A549 (cell line): ENCODE measurements around the gene ADPRHL1. TPM values are rescaled to one million over a fixed set of nuclear protein-coding genes. Genes with fewer than 3 reads are reported as not detected.

Experiments used
- ATAC-seq, 2 experiments: fragments of 200-7000 bp in 1 of 2; fragments of >200 bp in 1 of 2; cut with Nextera tagmentation in 1 of 2; cut with Tn5 transposase in 1 of 2; 3 replicates each; pipeline versions ENCODE4 v1.8.0 to v1.9.1; 2018 to 2020; ENCODE audit warnings: mild to moderate bottlenecking in 1 of 2, moderate library complexity in 1 of 2
- CTCF ChIA-PET: fragments of 300-600 bp; sonication (Branson Sonifier 250); formaldehyde crosslinking; extraction: SDS; loops from one replicate; lab custom pipeline; 2021; ENCODE audit warnings: antibody characterized with exemption, inconsistent platforms; lab: Yijun Ruan, JAX
- POLR2A ChIA-PET: fragments of 350-600 bp; formaldehyde crosslinking; extraction: SDS; loops from one replicate; lab custom pipeline; 2021; ENCODE audit warnings: antibody characterized with exemption, inconsistent platforms; lab: Yijun Ruan, JAX
- DNase-seq, 2 experiments: peaks; one replicate each; pipeline versions ENCODE4 v3.0.0 to v3.0.0-alpha.2; 2011 to 2016; ENCODE audit warnings: low read depth in 1 of 2, low spot score in 1 of 2
- FAIRE-seq: peaks from 2 replicates; lab custom pipeline; 2011; peaks lifted over from hg19 to GRCh38; lab: Jason Lieb, UNC
- H3K27ac ChIP-seq, 2 experiments: fragments of >200 bp; sonication (Bioruptor Twin); formaldehyde crosslinking; 3 replicates each; pipeline ENCODE4 v1.5.1; 2016 to 2017
- H3K4me1 ChIP-seq: fragments of >200 bp; sonication (Bioruptor Twin); formaldehyde crosslinking; 3 replicates; pipeline ENCODE4 v1.6.1; 2016
- H3K4me2 ChIP-seq: fragments of >200 bp; sonication (Bioruptor Twin); formaldehyde crosslinking; 3 replicates; pipeline ENCODE4 v1.6.1; 2016
- H3K4me3 ChIP-seq: fragments of >200 bp; sonication (Bioruptor Twin); formaldehyde crosslinking; 3 replicates; pipeline ENCODE4 v1.5.1; 2016
- H3K9me3 ChIP-seq: fragments of >200 bp; sonication (Bioruptor Twin); formaldehyde crosslinking; 3 replicates; pipeline ENCODE4 v1.6.1; 2016
- CBX8 ChIP-seq: fragments of 200-600 bp; sonication (generic); IDR thresholded peaks from 2 replicates; pipeline ENCODE4 v1.6.1; 2016
- CHD2 ChIP-seq: fragments of 150-350 bp; IDR thresholded peaks from 2 replicates; pipeline ENCODE4 v1.6.1; 2014; ENCODE audit warnings: low read length; ENCODE audit not compliant: partially characterized antibody
- E2F6 ChIP-seq: IDR thresholded peaks from 2 replicates; pipeline ENCODE4 v1.6.1; 2012; ENCODE audit warnings: low read depth, borderline replicate concordance
- ESRRA ChIP-seq: fragments of 150-350 bp; IDR thresholded peaks from 2 replicates; pipeline ENCODE4 v1.6.1; 2014; ENCODE audit warnings: mild to moderate bottlenecking, low read length, borderline replicate concordance
- FOSL2 ChIP-seq, 2 experiments: fragments of 450-650 bp in 1 of 2; fragments of >200 bp in 1 of 2; sonication (Bioruptor Twin) in 1 of 2; formaldehyde crosslinking; IDR thresholded peaks; 2 replicates each; pipeline versions ENCODE4 v1.5.0 to v1.6.1; 2016 to 2020; ENCODE audit warnings: mild to moderate bottlenecking in 1 of 2, moderate library complexity in 1 of 2
- FOXS1 ChIP-seq: fragments of 250-450 bp; sonication (Bioruptor Pico); IDR thresholded peaks from 2 replicates; pipeline ENCODE4 v1.5.0; 2020; ENCODE audit warnings: mild to moderate bottlenecking, moderate library complexity
- GATA3 ChIP-seq: IDR thresholded peaks from 2 replicates; pipeline ENCODE4 v1.6.1; 2012; ENCODE audit warnings: borderline replicate concordance
- HDAC2 ChIP-seq: fragments of 200-600 bp; sonication (generic); IDR thresholded peaks from 2 replicates; pipeline ENCODE4 v1.6.1; 2016
- HEYL ChIP-seq: fragments of 250-450 bp; sonication (Bioruptor Pico); IDR thresholded peaks from 2 replicates; pipeline ENCODE4 v1.8.0; 2021; ENCODE audit warnings: mild to moderate bottlenecking, moderate library complexity
- HOXA7 ChIP-seq: fragments of 250-450 bp; sonication (Bioruptor Pico); IDR thresholded peaks from 2 replicates; pipeline ENCODE4 v1.5.0; 2020; ENCODE audit warnings: mild to moderate bottlenecking, moderate library complexity
- HOXB13 ChIP-seq: fragments of 250-450 bp; sonication (Bioruptor Pico); IDR thresholded peaks from 2 replicates; pipeline ENCODE4 v1.5.0; 2020; ENCODE audit warnings: low read depth, mild to moderate bottlenecking, moderate library complexity
- JUNB ChIP-seq: fragments of >200 bp; sonication (Bioruptor Twin); formaldehyde crosslinking; IDR thresholded peaks from 2 replicates; pipeline ENCODE4 v1.6.1; 2016
- MAFK ChIP-seq: fragments of 450-650 bp; IDR thresholded peaks from 2 replicates; pipeline ENCODE4 v1.6.1; 2014; ENCODE audit not compliant: partially characterized antibody
- NPAS2 ChIP-seq: fragments of 250-450 bp; sonication (Bioruptor Pico); IDR thresholded peaks from 2 replicates; pipeline ENCODE4 v1.8.0; 2022; ENCODE audit warnings: mild to moderate bottlenecking, moderate library complexity, borderline replicate concordance
- NR3C1 ChIP-seq: fragments of >200 bp; sonication (Bioruptor Twin); formaldehyde crosslinking; IDR thresholded peaks from 3 replicates; pipeline ENCODE4 v1.6.1; 2017
- POLR2A ChIP-seq: IDR thresholded peaks from 2 replicates; pipeline ENCODE4 v1.6.1; 2012; ENCODE audit warnings: mild to moderate bottlenecking, low read length
- POLR2AphosphoS2 ChIP-seq: conservative IDR thresholded peaks from 2 replicates; pipeline ENCODE4 v1.6.1; 2012; ENCODE audit warnings: low read length, improper control_type of control experiment, inconsistent platforms
- RAD21 ChIP-seq, 2 experiments: fragments of >200 bp in 1 of 2; sonication (Bioruptor Twin) in 1 of 2; formaldehyde crosslinking in 1 of 2; IDR thresholded peaks in 1 of 2; conservative IDR thresholded peaks in 1 of 2; 2 replicates in 1 of 2; 3 replicates in 1 of 2; pipeline ENCODE4 v1.6.1; 2012 to 2018; ENCODE audit warnings: inconsistent platforms in 1 of 2
- RARB ChIP-seq: fragments of 250-450 bp; sonication (Bioruptor Pico); IDR thresholded peaks from 2 replicates; pipeline ENCODE4 v1.8.0; 2021; ENCODE audit warnings: mild to moderate bottlenecking, moderate library complexity
- SMC3 ChIP-seq: fragments of >200 bp; sonication (Bioruptor Twin); formaldehyde crosslinking; IDR thresholded peaks from 3 replicates; pipeline ENCODE4 v1.6.1; 2018; ENCODE audit warnings: inconsistent platforms
- TFCP2L1 ChIP-seq: fragments of 250-450 bp; sonication (Bioruptor Pico); IDR thresholded peaks from 2 replicates; pipeline ENCODE4 v1.5.0; 2021; ENCODE audit warnings: mild to moderate bottlenecking
- ZC3H11A ChIP-seq: fragments of 450-650 bp; IDR thresholded peaks from 2 replicates; pipeline ENCODE4 v1.6.1; 2014; ENCODE audit warnings: antibody characterized with exemption, mild to moderate bottlenecking
- ZSCAN20 ChIP-seq: fragments of 250-450 bp; sonication (Bioruptor Pico); IDR thresholded peaks from 2 replicates; pipeline ENCODE4 v1.8.0; 2022; ENCODE audit warnings: mild to moderate bottlenecking, moderate library complexity
- WGBS: methylation state at CpG from one replicate; pipeline ENCODE4 v1.1.6; 2017; ENCODE audit errors: missing lambda C conversion rate; 5-methylcytosine and 5-hydroxymethylcytosine counted together
- polyA plus RNA-seq, 4 experiments: library from polyadenylated mRNA; depleted of rRNA in 3 of 4; stranded (reverse); fragments of >200 nt; fragmentation: RNase III in 1 of 4; extraction: RNeasy Plus Mini Kit Qiagen cat#74134 plus additional on column Dnase treatment in 1 of 4; gene quantifications; 2 replicates in 3 of 4; 3 replicates in 1 of 4; pipeline ENCODE4 v1.2.3, GENCODE V29; 2011 to 2017
- TF ChIP-seq, protein P1 (sequence below): fragments of 250-450 bp; sonication (Bioruptor Pico); IDR thresholded peaks from 2 replicates; pipeline ENCODE4 v1.5.0; 2021; ENCODE audit warnings: mild to moderate bottlenecking, moderate library complexity, borderline replicate concordance
- TF ChIP-seq, protein P2 (sequence below): IDR thresholded peaks from 2 replicates; pipeline ENCODE4 v1.6.1; 2012
- TF ChIP-seq, protein P3 (sequence below): IDR thresholded peaks from 2 replicates; pipeline ENCODE4 v1.6.1; 2012
- TF ChIP-seq, protein P4 (sequence below): fragments of >200 bp; sonication (Bioruptor Twin); formaldehyde crosslinking; IDR thresholded peaks from 3 replicates; pipeline ENCODE4 v1.6.1; 2016
- TF ChIP-seq, protein P5 (sequence below): fragments of 250-450 bp; sonication (Bioruptor Pico); IDR thresholded peaks from 2 replicates; pipeline ENCODE4 v1.5.0; 2020; ENCODE audit warnings: low read depth, mild to moderate bottlenecking, moderate library complexity

ADPRHL1 gene
- polyA plus RNA-seq, 2 of the 4 experiments (the other 2 are of a cell fraction), result 11.0 to 11.4 TPM

GRCh38 chr13:113399755-113400149 lies 53.5 kb downstream of the ADPRHL1 start:
- DNase-seq, result no peak
- POLR2A ChIA-PET, result no interaction called here
- TF ChIP-seq HOXB13 (CRISPR knock-in tag) (no peak), NPAS2 (no peak), HDAC2 (no peak), MAFK (no peak), ESRRA (no peak), HEYL (CRISPR knock-in tag) (no peak), NR3C1 (no peak), FOSL2 (IDR thresholded peaks at IDR 0.05) (no peak), FOSL2 (CRISPR knock-in tag; IDR thresholded peaks at IDR 0.05) (no peak), RARB (CRISPR knock-in tag) (no peak), SMC3 (no peak)
- TF ChIP-seq, protein P1, sequence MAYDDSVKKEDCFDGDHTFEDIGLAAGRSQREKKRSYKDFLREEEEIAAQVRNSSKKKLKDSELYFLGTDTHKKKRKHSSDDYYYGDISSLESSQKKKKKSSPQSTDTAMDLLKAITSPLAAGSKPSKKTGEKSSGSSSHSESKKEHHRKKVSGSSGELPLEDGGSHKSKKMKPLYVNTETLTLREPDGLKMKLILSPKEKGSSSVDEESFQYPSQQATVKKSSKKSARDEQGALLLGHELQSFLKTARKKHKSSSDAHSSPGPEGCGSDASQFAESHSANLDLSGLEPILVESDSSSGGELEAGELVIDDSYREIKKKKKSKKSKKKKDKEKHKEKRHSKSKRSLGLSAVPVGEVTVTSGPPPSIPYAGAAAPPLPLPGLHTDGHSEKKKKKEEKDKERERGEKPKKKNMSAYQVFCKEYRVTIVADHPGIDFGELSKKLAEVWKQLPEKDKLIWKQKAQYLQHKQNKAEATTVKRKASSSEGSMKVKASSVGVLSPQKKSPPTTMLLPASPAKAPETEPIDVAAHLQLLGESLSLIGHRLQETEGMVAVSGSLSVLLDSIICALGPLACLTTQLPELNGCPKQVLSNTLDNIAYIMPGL (CRISPR knock-in tag), result no peak
- Histone ChIP-seq H3K4me2 (no peak overlapping the region), H3K4me1 (no peaks in the 10 kb centered on the region), H3K4me3 (no peak overlapping the region), H3K9me3 (no peaks in the 10 kb centered on the region), H3K27ac (no peak overlapping the region)
- ATAC-seq, result no peak
- CTCF ChIA-PET, result no interaction called here
- 87% methylated on average over 19 of the region's 19 CpGs for WGBS
- FAIRE-seq, result no peak

GRCh38 chr13:113398963-113399754 lies 54.1 kb downstream of the ADPRHL1 start:
- CTCF ChIA-PET, result no interaction called here
- TF ChIP-seq, protein P2, sequence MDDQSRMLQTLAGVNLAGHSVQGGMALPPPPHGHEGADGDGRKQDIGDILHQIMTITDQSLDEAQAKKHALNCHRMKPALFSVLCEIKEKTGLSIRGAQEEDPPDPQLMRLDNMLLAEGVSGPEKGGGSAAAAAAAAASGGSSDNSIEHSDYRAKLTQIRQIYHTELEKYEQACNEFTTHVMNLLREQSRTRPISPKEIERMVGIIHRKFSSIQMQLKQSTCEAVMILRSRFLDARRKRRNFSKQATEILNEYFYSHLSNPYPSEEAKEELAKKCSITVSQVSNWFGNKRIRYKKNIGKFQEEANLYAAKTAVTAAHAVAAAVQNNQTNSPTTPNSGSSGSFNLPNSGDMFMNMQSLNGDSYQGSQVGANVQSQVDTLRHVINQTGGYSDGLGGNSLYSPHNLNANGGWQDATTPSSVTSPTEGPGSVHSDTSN, result no peak
- TF ChIP-seq FOXS1 (CRISPR knock-in tag) (no peak), CBX8 (no peak), GATA3 (no peak)
- TF ChIP-seq, all 56 proteins: peak for 0
- Histone ChIP-seq H3K27ac (no peak overlapping the region), H3K4me3 (no peak overlapping the region), H3K9me3 (no peaks in the 10 kb centered on the region), H3K4me1 (no peaks in the 10 kb centered on the region), H3K4me2 (no peak overlapping the region)
- WGBS, result 75% methylated on average over 15 of the region's 19 CpGs
- DNase-seq, result no peak
- POLR2A ChIA-PET, result no interaction called here
- FAIRE-seq, result no peak
- ATAC-seq, result no peak

- Histone ChIP-seq H3K27ac (no peak overlapping the region), H3K4me3 (no peak overlapping the region), H3K4me2 (no peak overlapping the region), H3K9me3 (no peaks in the 10 kb centered on the region), H3K4me1 (peaks cover 4% of the 10 kb centered on the region; the same call in 1 of the 3 replicates)
- WGBS, result 81% methylated on average over 18 of the region's 20 CpGs
- ATAC-seq (no peak), DNase-seq (no peak), FAIRE-seq (no peak)
- CTCF ChIA-PET, result no interaction called here
- POLR2A ChIA-PET, result no interaction called here
- TF ChIP-seq RAD21 (conservative IDR thresholded peaks at IDR 0.05 in 1 of 2, IDR thresholded peaks at IDR 0.05 in 1 of 2), result no peak
- no peak for TF ChIP-seq GATA3
- TF ChIP-seq ZC3H11A, result no peak
- no peak for TF ChIP-seq HOXA7 (CRISPR knock-in tag)
- TF ChIP-seq JUNB, result no peak
- no peak for TF ChIP-seq FOXS1 (CRISPR knock-in tag)
- TF ChIP-seq POLR2AphosphoS2, result no peak
- TF ChIP-seq HDAC2, result no peak
- TF ChIP-seq TFCP2L1 (CRISPR knock-in tag), result no peak
- TF ChIP-seq, protein P3, sequence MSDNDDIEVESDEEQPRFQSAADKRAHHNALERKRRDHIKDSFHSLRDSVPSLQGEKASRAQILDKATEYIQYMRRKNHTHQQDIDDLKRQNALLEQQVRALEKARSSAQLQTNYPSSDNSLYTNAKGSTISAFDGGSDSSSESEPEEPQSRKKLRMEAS, result no peak
- TF ChIP-seq POLR2A, result no peak
- TF ChIP-seq ZSCAN20 (CRISPR knock-in tag), result no peak
- no peak for TF ChIP-seq E2F6
- TF ChIP-seq, protein P4, sequence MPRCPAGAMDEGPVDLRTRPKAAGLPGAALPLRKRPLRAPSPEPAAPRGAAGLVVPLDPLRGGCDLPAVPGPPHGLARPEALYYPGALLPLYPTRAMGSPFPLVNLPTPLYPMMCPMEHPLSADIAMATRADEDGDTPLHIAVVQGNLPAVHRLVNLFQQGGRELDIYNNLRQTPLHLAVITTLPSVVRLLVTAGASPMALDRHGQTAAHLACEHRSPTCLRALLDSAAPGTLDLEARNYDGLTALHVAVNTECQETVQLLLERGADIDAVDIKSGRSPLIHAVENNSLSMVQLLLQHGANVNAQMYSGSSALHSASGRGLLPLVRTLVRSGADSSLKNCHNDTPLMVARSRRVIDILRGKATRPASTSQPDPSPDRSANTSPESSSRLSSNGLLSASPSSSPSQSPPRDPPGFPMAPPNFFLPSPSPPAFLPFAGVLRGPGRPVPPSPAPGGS, result no peak
- TF ChIP-seq, protein P5, sequence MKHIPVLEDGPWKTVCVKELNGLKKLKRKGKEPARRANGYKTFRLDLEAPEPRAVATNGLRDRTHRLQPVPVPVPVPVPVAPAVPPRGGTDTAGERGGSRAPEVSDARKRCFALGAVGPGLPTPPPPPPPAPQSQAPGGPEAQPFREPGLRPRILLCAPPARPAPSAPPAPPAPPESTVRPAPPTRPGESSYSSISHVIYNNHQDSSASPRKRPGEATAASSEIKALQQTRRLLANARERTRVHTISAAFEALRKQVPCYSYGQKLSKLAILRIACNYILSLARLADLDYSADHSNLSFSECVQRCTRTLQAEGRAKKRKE (CRISPR knock-in tag), result no peak
- no peak for TF ChIP-seq CHD2
Observed at GRCh38 chr13:113397608-113398425, 55.5 kb downstream of the ADPRHL1 start.
